ENCODE measurements around the gene AMIGO3.
"Not testable (repeated sequence)": the region's sequence is repeated elsewhere in the genome, so short reads cannot be mapped to it uniquely, and the experiment has no call there.

Gene AMIGO3

GRCh38 chr3:49713336-49714105 lies 6.0 kb downstream of the AMIGO3 start:
- no peak overlapping the region for H3K27ac ChIP-seq
- no peak for DNase-seq (ENCODE audit: low read depth, low spot score)

GRCh38 chr3:49712631-49713317 lies 6.7 kb downstream of the AMIGO3 start:
- no peak for DNase-seq (ENCODE audit: low read depth, low spot score)
- H3K27ac ChIP-seq, result no peak overlapping the region

- DNase-seq (ENCODE audit: low read depth, low spot score), result no peak
- no peak overlapping the region for H3K27ac ChIP-seq
Observed at GRCh38 chr3:49712166-49712565, 7.3 kb downstream of the AMIGO3 start.

- no peak for DNase-seq (ENCODE audit: low read depth, low spot score)
- no peak overlapping the region for H3K27ac ChIP-seq
Observed at GRCh38 chr3:49711489-49711888, 8.0 kb downstream of the AMIGO3 start.

- no peak overlapping the region for H3K27ac ChIP-seq
- no peak for DNase-seq (ENCODE audit: low read depth, low spot score)
Observed at GRCh38 chr3:49709852-49710251, 9.6 kb downstream of the AMIGO3 start.

GRCh38 chr3:49707113-49707480 lies 12.4 kb downstream of the AMIGO3 start:
- no peak for DNase-seq (ENCODE audit: low read depth, low spot score)
- H3K27ac ChIP-seq, result no peak overlapping the region

- H3K27ac ChIP-seq, result no peak overlapping the region
- DNase-seq (ENCODE audit: low read depth, low spot score), result no peak
Observed at GRCh38 chr3:49706456-49707112, 12.9 kb downstream of the AMIGO3 start.

GRCh38 chr3:49705390-49705960 lies 14.0 kb downstream of the AMIGO3 start:
- DNase-seq (ENCODE audit: low read depth, low spot score), result no peak
- no peak overlapping the region for H3K27ac ChIP-seq

- no peak for DNase-seq (ENCODE audit: low read depth, low spot score)
- no peak overlapping the region for H3K27ac ChIP-seq
Observed at GRCh38 chr3:49704629-49705028, 14.9 kb downstream of the AMIGO3 start.

GRCh38 chr3:49703956-49704355 lies 15.5 kb downstream of the AMIGO3 start:
- no peak for DNase-seq (ENCODE audit: low read depth, low spot score)
- H3K27ac ChIP-seq, result no peak overlapping the region

- no peak overlapping the region for H3K27ac ChIP-seq
- DNase-seq (ENCODE audit: low read depth, low spot score), result no peak
Observed at GRCh38 chr3:49703443-49703927, 16.0 kb downstream of the AMIGO3 start.

GRCh38 chr3:49702672-49703071 lies 16.8 kb downstream of the AMIGO3 start:
- no peak overlapping the region for H3K27ac ChIP-seq
- DNase-seq (ENCODE audit: low read depth, low spot score), result no peak

- no peak overlapping the region for H3K27ac ChIP-seq
- DNase-seq (ENCODE audit: low read depth, low spot score), result no peak
Observed at GRCh38 chr3:49701388-49702077, 18.0 kb downstream of the AMIGO3 start.

GRCh38 chr3:49700453-49701128 lies 18.9 kb downstream of the AMIGO3 start:
- no peak for DNase-seq (ENCODE audit: low read depth, low spot score)
- H3K27ac ChIP-seq, result no peak overlapping the region

GRCh38 chr3:49700014-49700413 lies 19.5 kb downstream of the AMIGO3 start:
- H3K27ac ChIP-seq, result no peak overlapping the region
- DNase-seq (ENCODE audit: low read depth, low spot score), result no peak

- no peak for DNase-seq (ENCODE audit: low read depth, low spot score)
- H3K27ac ChIP-seq, result no peak overlapping the region
Observed at GRCh38 chr3:49699281-49699979, 20.1 kb downstream of the AMIGO3 start.

GRCh38 chr3:49695350-49696015 lies 24.0 kb downstream of the AMIGO3 start:
- DNase-seq (ENCODE audit: low read depth, low spot score); H3K27ac ChIP-seq: not testable (repeated sequence)

- not testable (repeated sequence) for H3K27ac ChIP-seq; DNase-seq (ENCODE audit: low read depth, low spot score)
Observed at GRCh38 chr3:49694409-49695070, 24.9 kb downstream of the AMIGO3 start.
